Mammary epithelial cell (primary cell): Measurements from ENCODE around the gene FREM1.

Experiments used
- EZH2 ChIP-seq: IDR thresholded peaks from 2 replicates; pipeline ENCODE4 v1.6.1; 2012; ENCODE audit warnings: low read length, inconsistent platforms, borderline replicate concordance
- TF ChIP-seq, protein P1 (sequence below), 2 donors: IDR thresholded peaks in 1 of 2; conservative IDR thresholded peaks in 1 of 2; 2 replicates each; pipeline ENCODE4 v1.5.1; 2011 to 2012; ENCODE audit warnings: inconsistent platforms in 2 of 2, low read length in 2 of 2, mild to moderate bottlenecking in 2 of 2, control low read depth in 1 of 2, low read depth in 1 of 2; ENCODE audit not compliant: insufficient read depth in 1 of 2; ENCODE audit errors: extremely low read depth in 1 of 2

DNA sequence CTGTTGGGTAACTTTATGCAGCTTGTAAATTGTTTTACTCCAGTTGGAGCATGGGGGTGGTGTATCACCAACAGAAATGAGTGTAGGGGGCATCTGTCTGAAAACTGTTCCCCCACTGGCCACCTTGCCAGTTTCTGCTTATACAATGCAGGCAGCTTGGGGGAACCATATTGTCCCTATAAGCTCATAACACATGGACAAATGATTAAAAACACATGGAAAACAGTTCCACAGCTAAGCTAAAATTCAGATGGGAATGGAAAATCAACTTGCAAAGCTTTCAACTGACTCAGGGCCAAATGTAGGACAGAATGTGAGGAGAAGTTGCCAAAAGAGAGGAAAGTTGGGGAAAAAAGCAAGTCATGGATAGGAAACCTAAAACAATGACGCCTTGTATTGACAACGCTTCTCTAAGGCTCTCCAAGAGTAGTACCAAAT, 179.7 kb downstream of the FREM1 start:
- TF ChIP-seq EZH2 = no peak
- TF ChIP-seq, protein P1, sequence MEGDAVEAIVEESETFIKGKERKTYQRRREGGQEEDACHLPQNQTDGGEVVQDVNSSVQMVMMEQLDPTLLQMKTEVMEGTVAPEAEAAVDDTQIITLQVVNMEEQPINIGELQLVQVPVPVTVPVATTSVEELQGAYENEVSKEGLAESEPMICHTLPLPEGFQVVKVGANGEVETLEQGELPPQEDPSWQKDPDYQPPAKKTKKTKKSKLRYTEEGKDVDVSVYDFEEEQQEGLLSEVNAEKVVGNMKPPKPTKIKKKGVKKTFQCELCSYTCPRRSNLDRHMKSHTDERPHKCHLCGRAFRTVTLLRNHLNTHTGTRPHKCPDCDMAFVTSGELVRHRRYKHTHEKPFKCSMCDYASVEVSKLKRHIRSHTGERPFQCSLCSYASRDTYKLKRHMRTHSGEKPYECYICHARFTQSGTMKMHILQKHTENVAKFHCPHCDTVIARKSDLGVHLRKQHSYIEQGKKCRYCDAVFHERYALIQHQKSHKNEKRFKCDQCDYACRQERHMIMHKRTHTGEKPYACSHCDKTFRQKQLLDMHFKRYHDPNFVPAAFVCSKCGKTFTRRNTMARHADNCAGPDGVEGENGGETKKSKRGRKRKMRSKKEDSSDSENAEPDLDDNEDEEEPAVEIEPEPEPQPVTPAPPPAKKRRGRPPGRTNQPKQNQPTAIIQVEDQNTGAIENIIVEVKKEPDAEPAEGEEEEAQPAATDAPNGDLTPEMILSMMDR (conservative IDR thresholded peaks at IDR 0.05 in 1 of 2, IDR thresholded peaks at IDR 0.05 in 1 of 2; ENCODE audit: extremely low read depth in 1 of 2, insufficient read depth in 1 of 2, low read depth in 1 of 2, low read length in 2 of 2) = no peak
